NOMO-1 (cell line): ENCODE results near the gene PCDHGA12.
A peak's percentile ranks its signal among the peaks of the same experiment; 100 is the strongest.

Experiments
- DNase-seq, 2 experiments: peaks; one replicate each; lab custom pipeline; 2025; ENCODE audit not compliant: unreplicated experiment in 2 of 2; lab: John Stamatoyannopoulos, UW

PCDHGA12 gene

GRCh38 chr5:141439411-141440141 is 9.3 kb downstream of the PCDHGA12 start:
- no peak for DNase-seq

DNA sequence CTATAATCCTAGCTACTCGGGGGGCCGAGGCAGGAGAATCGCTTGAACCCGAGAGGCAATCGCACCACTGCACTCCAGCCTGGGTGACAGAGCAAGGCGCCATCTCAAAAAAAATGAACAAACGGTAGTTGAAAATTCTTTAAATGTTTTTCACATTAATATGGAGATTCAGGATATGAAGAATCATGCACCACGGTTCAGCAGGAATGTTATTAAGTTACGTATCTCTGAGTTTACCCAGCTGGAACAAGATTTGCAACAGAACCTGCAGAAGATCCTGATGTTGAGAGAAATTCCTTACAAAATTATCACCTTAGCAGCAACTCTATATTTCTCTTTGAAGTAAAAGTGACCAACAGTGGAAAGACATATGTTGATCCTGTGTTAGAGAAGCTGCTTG is 10.0 kb downstream of the PCDHGA12 start:
- no peak for DNase-seq

DNA sequence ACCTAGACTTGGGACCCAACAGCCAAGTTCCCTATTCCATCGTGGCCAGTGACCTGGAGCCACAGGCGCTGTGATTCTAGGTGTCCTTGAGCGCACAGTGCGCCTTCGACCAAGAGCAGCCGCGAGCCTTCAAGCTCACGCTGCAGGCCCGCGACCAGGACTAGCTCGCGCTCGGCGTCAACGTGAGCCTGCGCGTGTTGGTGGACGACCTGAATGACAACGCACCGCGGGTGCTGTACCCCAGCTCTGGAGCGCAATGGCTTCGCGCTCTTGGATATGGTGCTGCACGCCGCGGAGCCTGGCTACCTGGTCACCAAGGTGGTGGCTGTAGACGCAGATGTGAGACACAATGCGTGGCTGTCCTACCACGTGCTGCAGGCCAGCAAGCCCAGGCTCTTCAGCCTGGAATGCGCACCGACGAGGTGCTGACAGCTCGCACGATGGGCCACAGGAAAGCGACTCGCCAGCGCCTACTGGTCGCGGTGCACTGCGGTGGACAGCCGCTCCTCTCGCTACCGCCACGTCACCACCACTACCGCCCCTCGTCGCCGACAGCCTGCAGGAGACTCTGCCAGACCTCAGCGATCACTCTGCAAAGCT is 11.4 kb downstream of the PCDHGA12 start:
- DNase-seq, result no peak

- no peak for DNase-seq
Observed at GRCh38 chr5:141465351-141465750, 35.0 kb downstream of the PCDHGA12 start.

GRCh38 chr5:141475625-141476131 is 45.4 kb downstream of the PCDHGA12 start, which contains the start of gene PCDHGC3:
Gene PCDHGC3 (plus strand): TSS chr5:141475966. CDS start chr5:141476117, 151 bp downstream.
- peak; percentile 53 to 69 for DNase-seq

DNA sequence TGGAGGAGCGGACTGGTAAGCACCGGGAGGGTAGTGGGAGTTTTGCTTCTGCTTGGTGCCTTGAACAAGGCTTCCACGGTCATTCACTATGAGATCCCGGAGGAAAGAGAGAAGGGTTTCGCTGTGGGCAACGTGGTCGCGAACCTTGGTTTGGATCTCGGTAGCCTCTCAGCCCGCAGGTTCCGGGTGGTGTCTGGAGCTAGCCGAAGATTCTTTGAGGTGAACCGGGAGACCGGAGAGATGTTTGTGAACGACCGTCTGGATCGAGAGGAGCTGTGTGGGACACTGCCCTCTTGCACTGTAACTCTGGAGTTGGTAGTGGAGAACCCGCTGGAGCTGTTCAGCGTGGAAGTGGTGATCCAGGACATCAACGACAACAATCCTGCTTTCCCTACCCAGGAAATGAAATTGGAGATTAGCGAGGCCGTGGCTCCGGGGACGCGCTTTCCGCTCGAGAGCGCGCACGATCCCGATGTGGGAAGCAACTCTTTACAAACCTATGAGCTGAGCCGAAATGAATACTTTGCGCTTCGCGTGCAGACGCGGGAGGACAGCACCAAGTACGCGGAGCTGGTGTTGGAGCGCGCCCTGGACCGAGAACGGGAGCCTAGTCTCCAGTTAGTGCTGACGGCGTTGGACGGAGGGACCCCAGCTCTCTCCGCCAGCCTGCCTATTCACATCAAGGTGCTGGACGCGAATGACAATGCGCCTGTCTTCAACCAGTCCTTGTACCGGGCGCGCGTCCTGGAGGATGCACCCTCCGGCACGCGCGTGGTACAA is 46.0 kb downstream of the PCDHGA12 start:
- DNase-seq, result peak; percentile 9 to 14

DNA sequence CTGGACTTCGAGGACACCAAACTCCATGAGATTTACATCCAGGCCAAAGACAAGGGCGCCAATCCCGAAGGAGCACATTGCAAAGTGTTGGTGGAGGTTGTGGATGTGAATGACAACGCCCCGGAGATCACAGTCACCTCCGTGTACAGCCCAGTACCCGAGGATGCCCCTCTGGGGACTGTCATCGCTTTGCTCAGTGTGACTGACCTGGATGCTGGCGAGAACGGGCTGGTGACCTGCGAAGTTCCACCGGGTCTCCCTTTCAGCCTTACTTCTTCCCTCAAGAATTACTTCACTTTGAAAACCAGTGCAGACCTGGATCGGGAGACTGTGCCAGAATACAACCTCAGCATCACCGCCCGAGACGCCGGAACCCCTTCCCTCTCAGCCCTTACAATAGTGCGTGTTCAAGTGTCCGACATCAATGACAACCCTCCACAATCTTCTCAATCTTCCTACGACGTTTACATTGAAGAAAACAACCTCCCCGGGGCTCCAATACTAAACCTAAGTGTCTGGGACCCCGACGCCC is 46.8 kb downstream of the PCDHGA12 start:
- no peak for DNase-seq

- DNase-seq, result no peak
Observed at GRCh38 chr5:141477815-141478214, 47.5 kb downstream of the PCDHGA12 start.

- no peak for DNase-seq
Observed at GRCh38 chr5:141478321-141478945, 48.1 kb downstream of the PCDHGA12 start.

GRCh38 chr5:141479776-141480175 is 49.5 kb downstream of the PCDHGA12 start:
- peak; percentile 0 to 10 for DNase-seq
